Hindlimb muscle (tissue), 1 donor: Measurements from ENCODE around the gene TEPSIN. TPM values are rescaled to one million over a fixed set of nuclear protein-coding genes. Genes with fewer than 3 reads are reported as not detected.

Experiments used
- DNase-seq: peaks from one replicate; pipeline ENCODE4 v3.0.0-alpha.2; 2013
- polyA plus RNA-seq: library from polyadenylated mRNA; unstranded; fragments of 120-200 nt; gene quantifications from one replicate; pipeline ENCODE4 v1.2.1, GENCODE V29; 2013; ENCODE audit not compliant: insufficient read length

Gene TEPSIN
- polyA plus RNA-seq, 1 donor = 17.8 TPM

GRCh38 chr17:81219476-81220180, 19.2 kb downstream of the TEPSIN start:
- no peak for DNase-seq

- no peak for DNase-seq
These were observed 19.9 kb downstream of the TEPSIN start for GRCh38 chr17:81218991-81219390.

GRCh38 chr17:81218459-81218858, 20.4 kb downstream of the TEPSIN start:
- no peak for DNase-seq

- DNase-seq = no peak
These were observed 21.4 kb downstream of the TEPSIN start for GRCh38 chr17:81217491-81217890.

GRCh38 chr17:81213978-81214377, 24.9 kb downstream of the TEPSIN start:
- no peak for DNase-seq

- no peak for DNase-seq
These were observed 26.5 kb downstream of the TEPSIN start for GRCh38 chr17:81212365-81212764.

GRCh38 chr17:81210868-81211267, 28.0 kb downstream of the TEPSIN start:
- no peak for DNase-seq

- no peak for DNase-seq
These were observed 28.4 kb downstream of the TEPSIN start for GRCh38 chr17:81210466-81210865.

GRCh38 chr17:81209141-81209540, 29.7 kb downstream of the TEPSIN start:
- DNase-seq = no peak

GRCh38 chr17:81208651-81209050, 30.2 kb downstream of the TEPSIN start:
- no peak for DNase-seq

- no peak for DNase-seq
These were observed 31.0 kb downstream of the TEPSIN start for GRCh38 chr17:81207610-81208581.

GRCh38 chr17:81206657-81207056, 32.2 kb downstream of the TEPSIN start:
- DNase-seq = no peak

- no peak for DNase-seq
These were observed 32.7 kb downstream of the TEPSIN start for GRCh38 chr17:81206166-81206565.

- DNase-seq = no peak
These were observed 34.3 kb downstream of the TEPSIN start for GRCh38 chr17:81204578-81204977.

- DNase-seq = no peak
These were observed 35.7 kb downstream of the TEPSIN start for GRCh38 chr17:81203136-81203535.

- no peak for DNase-seq
These were observed 36.5 kb downstream of the TEPSIN start for GRCh38 chr17:81202318-81202717.

GRCh38 chr17:81200695-81201580, 37.9 kb downstream of the TEPSIN start:
- peak; percentile 60 for DNase-seq

- DNase-seq = no peak
These were observed 38.7 kb downstream of the TEPSIN start for GRCh38 chr17:81200201-81200600.

GRCh38 chr17:81199482-81199830, 39.4 kb downstream of the TEPSIN start:
- DNase-seq = no peak

- DNase-seq = no peak
These were observed 39.9 kb downstream of the TEPSIN start for GRCh38 chr17:81198826-81199481.

GRCh38 chr17:81197831-81198490, 40.9 kb downstream of the TEPSIN start:
- no peak for DNase-seq

- no peak for DNase-seq
These were observed 41.5 kb downstream of the TEPSIN start for GRCh38 chr17:81197409-81197795.
